ENCODE data around the gene FANCC.

Gene FANCC

DNA sequence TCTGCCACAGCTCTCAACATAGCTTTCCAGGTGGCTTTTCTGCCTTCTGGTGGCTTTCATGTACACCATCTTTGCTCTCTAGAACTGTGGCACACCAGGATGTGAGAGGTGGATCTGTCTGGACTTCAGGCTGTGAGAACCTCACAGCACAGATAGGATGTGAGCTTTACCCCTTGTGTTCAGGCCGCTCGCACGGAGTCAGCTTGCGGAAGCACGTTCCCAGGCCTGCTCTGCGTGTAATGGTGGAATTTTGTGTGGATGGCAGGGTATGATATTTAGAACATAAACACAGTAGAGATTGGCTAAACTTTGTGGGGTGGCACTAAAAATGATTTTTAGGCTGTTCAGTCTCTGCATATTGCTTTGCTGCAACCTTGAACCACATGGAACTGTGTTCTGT, 250.5 kb downstream of the FANCC start:
- no peak for TF ChIP-seq CEBPB (IDR thresholded peaks at IDR 0.05)
- TF ChIP-seq NFIC (IDR thresholded peaks at IDR 0.05), result no peak
- no peak for TF ChIP-seq CREB1 (IDR thresholded peaks at IDR 0.05; ENCODE audit: low read depth)
- TF ChIP-seq TEAD4 (IDR thresholded peaks at IDR 0.05), result no peak
- no peak for TF ChIP-seq TCF12 (IDR thresholded peaks at IDR 0.05; ENCODE audit: low read depth)
- no peak for TF ChIP-seq TAF1 (IDR thresholded peaks at IDR 0.05; ENCODE audit: low read depth)
- TF ChIP-seq EGR1 (IDR thresholded peaks at IDR 0.05), result no peak
- TF ChIP-seq, protein P1, sequence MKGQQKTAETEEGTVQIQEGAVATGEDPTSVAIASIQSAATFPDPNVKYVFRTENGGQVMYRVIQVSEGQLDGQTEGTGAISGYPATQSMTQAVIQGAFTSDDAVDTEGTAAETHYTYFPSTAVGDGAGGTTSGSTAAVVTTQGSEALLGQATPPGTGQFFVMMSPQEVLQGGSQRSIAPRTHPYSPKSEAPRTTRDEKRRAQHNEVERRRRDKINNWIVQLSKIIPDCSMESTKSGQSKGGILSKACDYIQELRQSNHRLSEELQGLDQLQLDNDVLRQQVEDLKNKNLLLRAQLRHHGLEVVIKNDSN (IDR thresholded peaks at IDR 0.05), result no peak
- TF ChIP-seq RAD21 (IDR thresholded peaks at IDR 0.05; ENCODE audit: low read depth), result no peak
- TF ChIP-seq EP300 (IDR thresholded peaks at IDR 0.05; ENCODE audit: borderline replicate concordance), result no peak
- no peak for TF ChIP-seq FOXM1 (IDR thresholded peaks at IDR 0.05; ENCODE audit: borderline replicate concordance, low read depth)

- TF ChIP-seq ZBTB7A (IDR thresholded peaks at IDR 0.05; ENCODE audit: low read depth) (no peak), YY1 (IDR thresholded peaks at IDR 0.05; ENCODE audit: low read depth) (no peak), EGR1 (IDR thresholded peaks at IDR 0.05) (no peak), CEBPB (IDR thresholded peaks at IDR 0.05) (no peak), EP300 (IDR thresholded peaks at IDR 0.05; ENCODE audit: borderline replicate concordance) (no peak), FOXM1 (IDR thresholded peaks at IDR 0.05; ENCODE audit: borderline replicate concordance, low read depth) (no peak), TEAD4 (IDR thresholded peaks at IDR 0.05) (no peak), CREB1 (IDR thresholded peaks at IDR 0.05; ENCODE audit: low read depth) (no peak)
- TF ChIP-seq, protein P2, sequence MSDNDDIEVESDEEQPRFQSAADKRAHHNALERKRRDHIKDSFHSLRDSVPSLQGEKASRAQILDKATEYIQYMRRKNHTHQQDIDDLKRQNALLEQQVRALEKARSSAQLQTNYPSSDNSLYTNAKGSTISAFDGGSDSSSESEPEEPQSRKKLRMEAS (IDR thresholded peaks at IDR 0.05), result no peak
- TF ChIP-seq, protein P1 (IDR thresholded peaks at IDR 0.05), result no peak
Measured at GRCh38 chr9:95065224-95065623, 252.3 kb downstream of the FANCC start.

DNA sequence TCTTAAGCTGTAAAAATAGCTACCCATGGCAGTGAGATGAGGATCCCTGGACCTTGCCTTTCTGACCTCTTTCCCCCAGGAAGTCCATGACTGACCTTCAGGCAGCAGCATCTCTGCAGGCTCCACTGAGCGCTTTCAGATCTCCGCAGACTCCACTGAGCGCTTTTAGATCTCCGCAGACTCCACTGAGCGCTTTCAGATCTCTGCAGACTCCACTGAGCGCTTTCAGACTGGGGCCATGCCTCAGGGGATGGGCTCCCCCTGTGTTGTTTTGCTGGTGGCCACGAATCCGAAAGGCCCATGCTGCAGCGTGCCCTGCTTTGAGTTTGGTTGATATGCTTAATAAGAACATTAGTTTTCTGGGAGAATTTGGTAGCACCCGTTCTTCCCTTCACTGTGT, 254.2 kb downstream of the FANCC start:
- TF ChIP-seq, protein P2 (IDR thresholded peaks at IDR 0.05), result no peak
- TF ChIP-seq, protein P1 (IDR thresholded peaks at IDR 0.05), result no peak
- no peak for TF ChIP-seq NFIC (IDR thresholded peaks at IDR 0.05)
- no peak for TF ChIP-seq CEBPB (IDR thresholded peaks at IDR 0.05)
- no peak for TF ChIP-seq FOXM1 (IDR thresholded peaks at IDR 0.05; ENCODE audit: borderline replicate concordance, low read depth)
- no peak for TF ChIP-seq RAD21 (IDR thresholded peaks at IDR 0.05; ENCODE audit: low read depth)
- TF ChIP-seq YY1 (IDR thresholded peaks at IDR 0.05; ENCODE audit: low read depth), result no peak
- TF ChIP-seq ZBTB7A (IDR thresholded peaks at IDR 0.05; ENCODE audit: low read depth), result no peak
- TF ChIP-seq TAF1 (IDR thresholded peaks at IDR 0.05; ENCODE audit: low read depth), result no peak
- TF ChIP-seq EP300 (IDR thresholded peaks at IDR 0.05; ENCODE audit: borderline replicate concordance), result no peak
- no peak for TF ChIP-seq CREB1 (IDR thresholded peaks at IDR 0.05; ENCODE audit: low read depth)
- TF ChIP-seq EGR1 (IDR thresholded peaks at IDR 0.05), result no peak
- TF ChIP-seq REST (IDR thresholded peaks at IDR 0.05; ENCODE audit: low read depth), result no peak
- TF ChIP-seq TEAD4 (IDR thresholded peaks at IDR 0.05), result no peak

- TF ChIP-seq ZBTB7A (IDR thresholded peaks at IDR 0.05; ENCODE audit: low read depth), result no peak
- TF ChIP-seq, protein P2 (IDR thresholded peaks at IDR 0.05), result no peak
Measured at GRCh38 chr9:95062596-95063065, 254.9 kb downstream of the FANCC start.

DNA sequence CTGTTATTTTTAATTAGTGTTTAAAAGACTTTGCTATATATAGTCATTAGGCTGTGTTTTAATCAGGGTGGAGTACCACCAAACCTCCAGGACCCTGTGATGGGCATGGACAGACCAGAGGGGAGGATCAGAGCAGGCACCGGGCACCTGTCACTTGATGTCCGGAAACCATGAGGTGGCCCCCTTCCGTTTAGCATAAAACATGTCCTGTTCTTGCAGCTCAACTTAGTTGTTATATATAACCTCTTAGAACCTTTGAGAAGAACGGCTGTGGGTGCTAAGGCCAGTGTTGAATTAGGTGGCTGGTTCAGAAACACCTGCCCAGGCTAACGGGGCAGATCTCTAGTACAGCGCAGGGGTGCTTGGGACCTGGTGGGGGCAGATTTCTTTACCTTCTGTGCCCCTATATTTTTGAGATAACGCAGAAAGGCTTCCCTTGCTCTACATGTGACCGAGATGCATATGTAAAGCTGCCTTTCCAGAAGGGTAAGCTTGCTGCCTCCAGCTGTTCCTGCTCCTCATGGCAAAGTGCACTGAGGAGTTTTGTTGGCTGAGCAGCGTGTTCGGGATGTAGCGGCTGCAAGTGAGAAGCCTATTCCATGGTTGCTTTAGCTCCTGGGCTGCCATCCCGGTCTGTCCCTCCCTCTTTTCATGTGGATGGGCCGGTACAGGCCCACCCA, 255.5 kb downstream of the FANCC start:
- TF ChIP-seq REST (IDR thresholded peaks at IDR 0.05; ENCODE audit: low read depth) (no peak), EGR1 (IDR thresholded peaks at IDR 0.05) (no peak), YY1 (IDR thresholded peaks at IDR 0.05; ENCODE audit: low read depth) (no peak), TCF12 (IDR thresholded peaks at IDR 0.05; ENCODE audit: low read depth) (no peak), EP300 (IDR thresholded peaks at IDR 0.05; ENCODE audit: borderline replicate concordance) (no peak), FOXM1 (IDR thresholded peaks at IDR 0.05; ENCODE audit: borderline replicate concordance, low read depth) (no peak), RAD21 (IDR thresholded peaks at IDR 0.05; ENCODE audit: low read depth) (no peak), CEBPB (IDR thresholded peaks at IDR 0.05) (no peak), CREB1 (IDR thresholded peaks at IDR 0.05; ENCODE audit: low read depth) (no peak), NFIC (IDR thresholded peaks at IDR 0.05) (no peak), TEAD4 (IDR thresholded peaks at IDR 0.05) (no peak), ZBTB7A (IDR thresholded peaks at IDR 0.05; ENCODE audit: low read depth) (no peak), TAF1 (IDR thresholded peaks at IDR 0.05; ENCODE audit: low read depth) (no peak)
- TF ChIP-seq, protein P1 (IDR thresholded peaks at IDR 0.05), result no peak
- TF ChIP-seq, protein P2 (IDR thresholded peaks at IDR 0.05), result no peak

Data from Ishikawa (cell line).